ENCODE measurements around the gene CCNF.

The CCNF gene

DNA sequence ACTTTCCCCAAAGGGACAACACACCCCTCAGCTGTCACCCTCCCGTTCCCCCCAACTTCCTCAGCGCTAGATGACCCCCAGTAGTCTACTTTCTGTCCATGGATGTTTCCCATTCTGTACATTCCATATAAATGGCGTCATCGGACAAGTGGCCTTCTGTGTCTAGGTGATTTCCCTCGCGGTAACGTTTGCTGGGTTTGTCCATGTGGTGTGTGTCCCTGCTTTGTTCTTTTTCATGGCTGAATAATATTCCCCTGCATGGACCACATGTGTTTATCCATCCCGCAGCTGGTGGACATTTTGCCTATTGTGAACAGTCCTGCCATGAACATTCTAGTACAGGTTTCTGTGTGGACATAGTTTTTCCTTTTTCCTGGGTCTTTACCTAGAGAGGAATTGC, 23.4 kb downstream of the CCNF start:
- in situ Hi-C loops (cut with HindIII; ENCODE audit: low sequenced_read_pairs) = no loop called here

- in situ Hi-C loops (cut with HindIII; ENCODE audit: low sequenced_read_pairs) = no loop called here
Measured at GRCh38 chr16:2455081-2455845, 26.0 kb downstream of the CCNF start.

- in situ Hi-C loops (cut with HindIII; ENCODE audit: low sequenced_read_pairs) = no loop called here
Measured at GRCh38 chr16:2456551-2457153, 27.4 kb downstream of the CCNF start.

GRCh38 chr16:2457267-2457666, 28.0 kb downstream of the CCNF start:
- in situ Hi-C loops (cut with HindIII; ENCODE audit: low sequenced_read_pairs) = no loop called here

DNA sequence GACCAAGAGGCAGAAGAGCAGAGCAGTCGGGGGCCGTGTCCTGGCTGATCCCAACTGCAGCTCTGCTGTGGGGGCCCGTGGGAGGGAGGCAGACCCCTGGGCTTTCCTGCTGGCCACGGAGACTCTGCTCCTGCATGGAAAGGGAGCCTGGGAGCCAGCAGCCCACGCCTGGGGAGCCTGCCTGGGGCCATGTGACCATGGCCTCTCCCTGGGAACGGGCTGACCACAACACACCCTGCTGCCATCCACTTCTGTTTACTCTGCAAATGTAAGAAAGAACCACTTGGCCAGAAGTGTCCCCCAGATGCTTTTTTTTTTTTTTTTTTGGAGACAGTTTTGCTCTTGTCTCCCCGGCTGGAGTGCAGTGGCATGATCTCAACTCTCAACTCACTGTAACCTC, 28.7 kb downstream of the CCNF start:
- in situ Hi-C loops (cut with HindIII; ENCODE audit: low sequenced_read_pairs) = no loop called here

- in situ Hi-C loops (cut with HindIII; ENCODE audit: low sequenced_read_pairs) = no loop called here
Measured at GRCh38 chr16:2458887-2459646, 29.8 kb downstream of the CCNF start.

DNA sequence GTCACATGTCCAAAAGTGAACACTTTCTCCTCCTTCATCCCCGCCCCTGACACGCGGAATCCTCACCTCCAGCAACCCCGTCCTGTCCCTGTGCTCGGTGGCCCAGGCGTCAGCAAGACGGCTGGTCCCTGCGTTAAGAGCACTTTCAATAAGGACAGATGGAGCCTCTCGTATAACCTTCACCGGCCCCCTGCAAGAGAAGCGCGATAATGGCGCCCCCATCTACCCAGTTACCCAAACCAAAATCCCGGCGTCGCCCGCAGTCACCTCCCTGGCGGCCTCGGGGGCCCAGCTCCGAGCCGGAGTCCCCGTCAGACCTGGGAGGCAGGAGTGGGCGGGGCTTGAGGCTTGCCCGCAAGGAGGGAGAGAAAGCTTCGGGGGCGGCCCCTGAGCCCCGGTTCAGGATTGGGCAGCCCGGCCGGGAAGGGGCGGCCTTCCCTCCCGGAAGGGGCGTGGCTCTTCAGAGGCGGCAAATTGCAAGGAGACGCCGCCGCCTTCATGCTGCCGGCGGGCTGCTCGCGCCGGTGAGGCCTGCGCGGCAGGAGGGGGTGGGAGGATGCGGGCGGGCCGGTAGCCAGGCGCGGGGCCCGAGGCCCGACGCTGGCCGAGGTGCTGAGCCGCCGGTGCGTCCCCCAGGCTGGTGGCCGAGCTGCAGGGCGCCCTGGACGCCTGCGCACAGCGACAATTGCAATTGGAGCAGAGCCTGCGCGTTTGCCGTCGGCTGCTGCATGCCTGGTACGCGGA, 30.6 kb downstream of the CCNF start, which contains the start of gene TEDC2:
Gene TEDC2 (plus strand): TSS at position 463 of the 744 bp plus-strand sequence. CDS start 36 bp downstream, at position 499.
- in situ Hi-C loops (cut with HindIII; ENCODE audit: low sequenced_read_pairs) = no loop called here

- in situ Hi-C loops (cut with HindIII; ENCODE audit: low sequenced_read_pairs) = no loop called here
Measured at GRCh38 chr16:2460391-2460713, 31.1 kb downstream of the CCNF start.

GRCh38 chr16:2460916-2461315, 31.7 kb downstream of the CCNF start:
- in situ Hi-C loops (cut with HindIII; ENCODE audit: low sequenced_read_pairs) = no loop called here

GRCh38 chr16:2462031-2462866, 33.0 kb downstream of the CCNF start:
- in situ Hi-C loops (cut with HindIII; ENCODE audit: low sequenced_read_pairs) = no loop called here

DNA sequence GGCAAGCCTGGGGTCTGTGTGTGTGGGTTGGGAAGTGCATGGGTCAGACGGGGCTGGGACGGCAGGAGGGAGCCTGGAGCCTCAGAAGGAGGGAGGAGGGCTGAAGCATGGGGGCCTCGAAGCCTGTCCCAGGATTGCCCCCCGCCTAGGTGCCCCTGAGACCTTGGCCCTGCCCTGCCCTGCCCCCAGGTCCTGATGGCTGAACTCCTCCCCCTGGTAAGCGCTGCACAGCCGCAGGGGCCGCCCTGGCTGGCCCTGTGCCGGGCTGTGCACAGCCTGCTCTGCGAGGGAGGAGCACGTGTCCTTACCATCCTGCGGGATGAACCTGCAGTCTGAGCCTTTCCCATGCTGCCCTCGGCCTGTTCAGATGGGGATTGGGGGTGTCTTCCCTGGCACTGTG, 35.1 kb downstream of the CCNF start:
- in situ Hi-C loops (cut with HindIII; ENCODE audit: low sequenced_read_pairs) = no loop called here

DNA sequence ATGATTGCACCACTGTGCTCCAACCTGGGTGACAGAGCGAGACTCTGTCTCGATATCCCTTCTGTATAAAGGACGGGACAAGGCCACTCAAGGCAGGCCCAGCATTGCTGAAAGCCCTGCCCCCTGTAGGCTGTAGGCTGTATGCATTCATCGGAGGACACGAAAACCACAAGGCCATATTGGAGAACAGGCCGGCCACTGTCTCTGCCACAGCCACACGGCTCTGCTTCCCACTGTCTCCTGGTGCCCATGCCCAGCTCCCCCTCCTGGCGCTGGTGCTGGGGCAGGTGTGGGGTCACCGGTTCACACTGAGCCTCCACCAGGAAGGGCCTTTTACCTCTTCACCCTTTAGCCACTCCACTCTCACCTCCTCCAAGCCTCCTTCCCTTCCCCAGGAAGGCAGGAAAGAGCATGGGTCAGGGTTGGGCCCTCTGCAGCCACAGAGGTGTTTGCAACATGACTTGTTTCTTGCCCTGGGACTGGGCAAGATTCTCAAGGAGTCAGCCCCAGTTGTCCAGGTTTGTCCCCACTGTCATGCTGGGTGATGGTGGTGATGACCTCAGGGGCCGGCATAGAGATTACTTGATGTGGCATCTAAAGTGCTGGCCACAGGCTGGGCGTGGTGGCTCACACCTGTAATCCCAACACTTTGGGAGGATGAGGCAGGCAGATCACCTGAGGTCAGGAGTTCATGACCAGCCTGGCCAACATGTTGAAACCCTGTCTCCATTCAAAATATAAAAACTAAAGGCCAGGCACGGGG, 36.6 kb downstream of the CCNF start:
- in situ Hi-C loops (cut with HindIII; ENCODE audit: low sequenced_read_pairs) = no loop called here

DNA sequence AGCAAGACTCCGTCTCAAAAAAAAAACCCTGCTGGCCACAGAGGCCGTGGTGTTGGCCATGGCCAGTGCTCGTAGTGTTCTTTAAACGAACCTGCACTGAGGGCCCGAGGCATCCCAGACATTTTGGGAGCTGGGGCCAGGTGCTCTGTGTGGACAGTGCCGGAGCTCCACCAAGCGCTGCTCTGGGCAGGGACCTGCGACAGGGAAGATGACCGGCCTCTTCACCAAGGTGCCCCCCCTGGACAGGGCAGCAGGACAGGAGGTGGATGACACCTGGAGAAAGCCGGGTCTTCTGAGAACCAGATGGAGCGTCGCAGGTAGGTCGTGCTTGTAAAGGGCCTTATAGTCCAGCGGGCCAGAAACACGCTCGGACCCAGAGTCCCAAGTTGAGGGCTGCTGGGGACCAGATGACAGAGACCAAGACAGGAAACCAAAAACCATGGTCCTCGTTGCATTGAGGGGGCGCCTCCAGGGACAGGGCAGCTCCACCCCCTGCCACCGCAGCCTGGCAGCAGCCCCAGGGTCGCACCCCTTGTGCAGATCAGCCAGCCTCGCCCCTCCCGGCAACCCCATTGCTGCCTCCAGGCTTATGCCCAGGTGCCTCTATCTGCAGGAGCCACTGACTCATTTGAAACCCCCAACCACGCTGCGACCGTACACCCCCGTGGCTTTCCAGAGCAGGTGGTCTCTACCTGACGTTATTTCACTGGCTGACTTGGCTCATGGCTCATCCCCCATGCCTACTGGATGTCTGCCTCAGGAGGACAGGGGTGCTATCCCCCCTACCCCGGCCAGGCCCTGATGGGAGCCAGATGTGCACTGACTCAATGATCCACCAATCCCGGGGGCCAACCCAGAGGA, 37.6 kb downstream of the CCNF start:
- in situ Hi-C loops (cut with HindIII; ENCODE audit: low sequenced_read_pairs) = no loop called here

GRCh38 chr16:2467528-2468232, 38.4 kb downstream of the CCNF start:
- in situ Hi-C loops (cut with HindIII; ENCODE audit: low sequenced_read_pairs) = no loop called here

GRCh38 chr16:2468233-2468724, 39.0 kb downstream of the CCNF start:
- in situ Hi-C loops (cut with HindIII; ENCODE audit: low sequenced_read_pairs) = no loop called here

DNA sequence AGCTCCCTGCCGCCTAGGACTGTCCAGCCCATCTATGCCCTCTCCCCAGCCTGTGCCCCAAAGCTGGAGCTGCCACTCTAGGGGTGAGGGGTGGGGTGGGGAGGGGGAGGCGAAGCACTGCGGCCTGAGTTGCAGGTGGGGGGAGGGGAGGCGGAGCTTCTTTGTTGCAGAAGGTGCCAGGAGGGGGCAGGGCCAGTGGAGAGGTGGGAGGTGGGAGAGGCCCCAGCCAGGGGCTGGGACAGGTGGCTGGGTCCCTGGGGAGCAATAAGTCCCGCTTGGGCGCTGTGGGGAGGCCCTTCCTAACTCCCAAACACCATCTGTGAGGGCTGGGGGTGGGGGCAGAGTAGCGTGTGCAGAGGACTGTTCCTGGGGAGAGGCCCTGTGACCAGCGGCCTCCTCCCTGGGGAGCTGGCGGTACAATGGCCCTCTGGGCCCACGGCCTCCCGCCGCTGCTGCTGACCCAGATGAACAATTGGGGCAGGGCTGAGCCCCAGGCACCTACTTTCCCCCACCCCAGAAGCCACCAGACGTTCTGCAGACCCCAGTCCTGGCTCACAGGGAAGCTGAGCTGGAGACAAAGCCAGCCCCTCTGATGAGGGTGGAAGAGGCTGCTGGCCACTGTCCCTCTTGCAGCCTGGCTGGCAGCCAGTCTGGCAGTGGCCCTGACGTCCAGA, 39.6 kb downstream of the CCNF start:
- in situ Hi-C loops (cut with HindIII; ENCODE audit: low sequenced_read_pairs) = no loop called here
